Measurements from ENCODE around the gene ACHE. TPM values are rescaled to one million over a fixed set of nuclear protein-coding genes. Genes with fewer than 3 reads are reported as not detected.

ACHE gene
- total and polyA plus RNA-seq, 4 donors, result 14.7 to 108 (median 84.1) TPM

DNA sequence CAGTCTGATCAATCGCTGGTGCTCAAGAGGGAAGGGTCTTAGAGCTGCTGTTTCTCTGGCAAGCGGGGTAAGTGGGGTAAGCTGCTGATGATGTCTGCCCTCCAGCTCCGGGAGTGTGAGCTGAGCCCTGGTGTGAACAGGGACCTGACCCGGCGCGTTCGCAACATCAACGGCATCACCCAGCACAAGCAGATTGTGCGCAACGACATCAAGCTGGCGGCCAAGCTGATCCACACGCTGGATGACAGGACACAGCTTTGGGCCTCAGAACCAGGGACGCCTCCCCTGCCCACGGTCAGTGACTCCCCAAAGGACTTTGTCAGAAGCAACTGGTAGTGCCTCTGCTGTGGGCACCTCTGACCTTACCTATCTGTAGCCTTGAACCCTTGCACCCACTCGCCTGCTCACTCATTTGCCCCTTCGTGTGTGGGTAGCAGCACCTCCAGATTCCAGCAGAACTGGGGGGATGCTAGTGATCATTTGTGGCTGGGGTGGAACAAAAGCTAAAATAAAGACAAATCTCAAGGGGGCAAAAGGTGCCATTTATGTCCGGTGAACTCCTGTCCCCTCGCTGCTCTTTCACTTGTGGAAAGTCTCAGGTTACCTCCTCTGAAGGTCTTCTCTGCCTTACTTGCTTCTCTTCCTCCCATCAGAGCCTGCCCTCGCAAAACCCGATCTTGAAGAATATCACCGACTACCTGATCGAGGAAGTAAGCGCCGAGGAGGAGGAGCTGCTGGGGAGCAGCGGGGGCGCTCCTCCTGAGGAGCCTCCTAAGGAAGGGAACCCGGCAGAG lies 9.3 kb downstream of the ACHE start:
- no peak overlapping the region for H3K4me3 ChIP-seq (ENCODE audit: low read depth, low read length)
- no peak for DNase-seq (ENCODE audit: low read depth in 4 of 6, low spot score in 6 of 6)
- peaks cover 86% of the 10 kb centered on the region for H3K36me3 ChIP-seq (ENCODE audit: control insufficient read depth, insufficient read depth, low read length)
- WGBS (ENCODE audit: insufficient coverage), result 92% methylated on average over 26 of the region's 27 CpGs
- peaks cover 48% of the 10 kb centered on the region for H3K4me1 ChIP-seq (ENCODE audit: control insufficient read depth, insufficient read depth, low read length)
- H3K9me3 ChIP-seq (ENCODE audit: control insufficient read depth, insufficient read depth, low read length), result no peaks in the 10 kb centered on the region
- no peak overlapping the region for H3K27ac ChIP-seq (ENCODE audit: low read depth, low read length)
- no peaks in the 10 kb centered on the region for H3K27me3 ChIP-seq (ENCODE audit: control insufficient read depth, insufficient read depth, low read length)

DNA sequence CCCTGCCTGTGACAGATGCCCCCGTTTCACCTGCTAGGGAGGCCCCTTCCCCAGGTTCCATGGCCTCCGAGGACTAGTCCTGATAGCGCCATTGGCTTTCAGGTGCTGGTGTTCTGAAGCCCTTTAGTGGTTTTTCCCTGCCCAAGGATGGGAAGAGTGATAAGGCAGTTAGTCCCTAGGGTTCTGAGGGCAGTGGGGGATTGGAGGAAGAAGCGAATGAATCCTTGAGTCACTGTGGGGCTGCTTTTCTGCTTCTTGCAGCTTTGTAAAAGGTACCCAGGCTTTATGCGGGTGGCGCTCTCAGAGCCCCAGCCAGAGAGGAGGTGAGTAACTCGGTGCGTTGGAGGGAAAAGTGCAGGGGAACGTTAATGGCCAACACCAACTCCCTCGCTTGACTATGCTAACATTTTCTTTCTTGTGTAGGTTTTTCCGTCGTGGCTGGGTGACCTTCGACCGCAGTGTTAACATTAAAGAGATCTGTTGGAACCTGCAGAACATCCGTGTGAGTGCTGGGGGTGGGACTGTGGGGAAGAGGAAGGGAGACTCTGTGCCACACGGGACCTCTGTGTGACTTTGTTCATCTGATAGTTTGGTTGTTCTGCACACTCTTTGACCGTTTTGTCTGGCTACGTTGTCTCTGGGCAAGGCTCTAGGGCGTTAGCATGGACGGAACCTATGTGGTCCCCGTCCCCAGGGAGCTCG lies 10.1 kb downstream of the ACHE start:
- no peak overlapping the region for H3K27ac ChIP-seq (ENCODE audit: low read depth, low read length)
- DNase-seq (ENCODE audit: low read depth in 4 of 6, low spot score in 6 of 6), result no peak
- no peaks in the 10 kb centered on the region for H3K9me3 ChIP-seq (ENCODE audit: control insufficient read depth, insufficient read depth, low read length)
- no peaks in the 10 kb centered on the region for H3K27me3 ChIP-seq (ENCODE audit: control insufficient read depth, insufficient read depth, low read length)
- peaks cover 89% of the 10 kb centered on the region for H3K36me3 ChIP-seq (ENCODE audit: control insufficient read depth, insufficient read depth, low read length)
- peaks cover 48% of the 10 kb centered on the region for H3K4me1 ChIP-seq (ENCODE audit: control insufficient read depth, insufficient read depth, low read length)
- WGBS (ENCODE audit: insufficient coverage), result 87% methylated on average over 20 of the region's 22 CpGs
- H3K4me3 ChIP-seq (ENCODE audit: low read depth, low read length), result no peak overlapping the region

DNA sequence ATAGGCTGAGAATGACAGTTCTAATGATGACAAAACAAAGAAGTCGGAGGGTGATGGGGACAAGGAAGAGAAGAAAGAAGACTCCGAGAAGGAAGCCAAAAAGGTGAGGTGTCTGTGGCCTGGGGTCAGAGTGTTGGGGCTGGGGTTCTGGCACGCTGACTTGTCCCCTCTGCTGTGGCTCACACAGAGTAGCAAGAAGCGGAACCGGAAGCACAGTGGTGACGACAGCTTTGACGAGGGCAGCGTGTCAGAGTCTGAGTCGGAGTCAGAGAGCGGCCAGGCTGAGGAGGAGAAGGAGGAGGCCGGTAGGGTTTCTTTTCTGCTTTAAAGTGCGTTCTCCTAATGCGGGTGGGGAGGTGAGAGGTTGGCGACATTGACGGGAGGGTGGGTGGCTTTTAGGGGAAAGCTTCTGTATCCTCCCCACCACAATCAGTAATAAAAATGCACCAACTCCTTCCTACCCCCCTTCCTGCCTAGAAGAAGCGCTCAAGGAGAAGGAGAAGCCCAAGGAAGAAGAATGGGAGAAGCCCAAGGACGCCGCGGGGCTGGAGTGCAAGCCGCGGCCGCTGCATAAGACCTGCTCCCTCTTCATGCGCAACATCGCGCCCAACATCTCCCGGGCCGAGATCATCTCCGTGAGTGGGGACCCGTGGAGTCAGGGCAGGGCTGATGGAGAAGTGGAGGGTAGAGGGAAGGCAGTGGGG lies 10.8 kb downstream of the ACHE start:
- no peaks in the 10 kb centered on the region for H3K9me3 ChIP-seq (ENCODE audit: control insufficient read depth, insufficient read depth, low read length)
- peaks cover 93% of the 10 kb centered on the region for H3K36me3 ChIP-seq (ENCODE audit: control insufficient read depth, insufficient read depth, low read length)
- WGBS (ENCODE audit: insufficient coverage), result 95% methylated on average over 19 of the region's 29 CpGs
- peaks cover 48% of the 10 kb centered on the region for H3K4me1 ChIP-seq (ENCODE audit: control insufficient read depth, insufficient read depth, low read length)
- DNase-seq (ENCODE audit: low read depth in 4 of 6, low spot score in 6 of 6), result peak in 1 of 6 donors; percentile 0
- H3K27ac ChIP-seq (ENCODE audit: low read depth, low read length), result no peak overlapping the region
- no peaks in the 10 kb centered on the region for H3K27me3 ChIP-seq (ENCODE audit: control insufficient read depth, insufficient read depth, low read length)
- no peak overlapping the region for H3K4me3 ChIP-seq (ENCODE audit: low read depth, low read length)

DNA sequence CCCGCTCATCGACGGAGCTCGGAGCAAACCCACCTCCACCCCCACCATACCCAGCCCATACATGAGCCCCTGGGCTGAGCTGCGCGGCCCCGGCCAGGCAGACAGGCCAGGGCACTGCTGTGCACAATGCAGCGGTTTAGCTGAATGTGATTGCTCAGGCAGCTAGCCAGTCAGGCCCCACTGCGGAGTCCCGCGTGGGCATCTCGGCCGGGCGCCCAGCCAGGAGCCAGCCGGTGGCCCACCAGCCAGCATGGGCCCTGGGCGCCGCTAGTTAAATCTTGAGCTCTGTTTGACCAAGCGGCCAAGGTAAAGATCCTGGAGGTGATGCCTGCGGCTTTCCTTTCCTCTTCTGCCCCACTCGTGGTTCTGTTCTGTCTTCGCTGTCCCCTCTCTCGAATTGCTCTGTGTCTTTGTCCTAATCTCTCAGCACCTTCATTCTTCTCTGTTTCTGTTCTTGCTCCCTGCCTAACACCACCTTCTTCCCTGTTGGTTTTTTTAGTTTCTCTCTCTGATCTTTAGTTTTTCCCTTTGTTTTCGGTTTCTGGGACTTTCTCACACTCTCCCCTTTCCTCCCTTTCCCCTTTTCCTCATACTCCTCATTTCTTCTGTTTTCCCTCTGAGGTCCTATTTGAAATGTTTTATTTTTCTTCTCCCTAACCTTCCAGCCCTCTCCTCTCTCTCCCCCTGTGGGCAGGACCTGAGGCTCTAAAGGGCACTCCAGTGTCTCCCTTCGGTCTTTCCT lies 12.7 kb downstream of the ACHE start:
- Histone ChIP-seq H3K4me3 (ENCODE audit: low read depth, low read length) (no peak overlapping the region), H3K27me3 (ENCODE audit: control insufficient read depth, insufficient read depth, low read length) (no peaks in the 10 kb centered on the region), H3K4me1 (ENCODE audit: control insufficient read depth, insufficient read depth, low read length) (peaks cover 37% of the 10 kb centered on the region), H3K9me3 (ENCODE audit: control insufficient read depth, insufficient read depth, low read length) (no peaks in the 10 kb centered on the region), H3K27ac (ENCODE audit: low read depth, low read length) (no peak overlapping the region), H3K36me3 (ENCODE audit: control insufficient read depth, insufficient read depth, low read length) (peaks cover 96% of the 10 kb centered on the region)
- 75% methylated on average over 19 of the region's 24 CpGs for WGBS (ENCODE audit: insufficient coverage)
- no peak for DNase-seq (ENCODE audit: low read depth in 4 of 6, low spot score in 6 of 6)

DNA sequence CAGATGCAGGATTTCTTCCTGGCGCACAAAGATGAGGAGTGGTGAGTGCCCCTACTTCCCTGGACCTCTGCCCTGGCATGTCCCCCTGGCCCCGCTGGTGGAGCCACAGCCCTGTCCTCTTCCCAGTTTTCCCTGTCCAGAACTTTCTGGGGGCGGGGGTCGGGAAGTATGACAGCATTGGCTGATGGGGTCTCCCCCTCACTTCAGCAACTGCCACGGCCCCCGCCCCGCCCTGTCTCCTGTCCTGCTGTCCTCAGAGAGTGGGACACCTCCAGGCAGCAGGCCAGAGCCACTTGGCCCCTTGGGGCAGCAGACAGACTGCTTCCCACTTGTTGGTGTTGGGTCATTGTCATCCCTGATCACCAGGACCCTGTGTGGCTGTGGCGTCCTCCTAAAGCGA lies 13.5 kb downstream of the ACHE start:
- H3K36me3 ChIP-seq (ENCODE audit: control insufficient read depth, insufficient read depth, low read length), result peaks cover 90% of the 10 kb centered on the region

DNA sequence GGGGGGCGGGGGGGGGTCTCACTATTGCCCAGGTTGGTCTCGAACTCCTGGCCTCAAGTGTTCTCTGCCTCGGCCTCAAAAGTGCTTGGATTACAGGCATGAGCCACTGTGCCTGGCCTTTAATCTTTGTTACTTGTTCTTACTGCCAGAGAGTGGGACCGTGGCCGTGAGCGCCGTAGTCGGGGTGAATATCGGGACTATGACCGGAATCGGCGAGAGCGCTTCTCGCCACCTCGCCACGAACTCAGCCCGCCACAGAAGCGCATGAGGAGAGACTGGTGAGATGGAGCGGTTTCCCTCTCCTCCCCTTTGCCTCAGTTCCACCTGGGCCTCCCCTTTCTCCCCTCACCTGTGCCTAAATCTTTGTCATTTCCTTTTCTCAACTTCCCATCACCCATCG lies 14.6 kb downstream of the ACHE start:
- 95% methylated on average over 17 of the region's 20 CpGs for WGBS (ENCODE audit: insufficient coverage)

More for the DNA sequence above, 13.5 kb downstream of the ACHE start:
- Histone ChIP-seq H3K27ac (ENCODE audit: low read depth, low read length) (no peak overlapping the region), H3K27me3 (ENCODE audit: control insufficient read depth, insufficient read depth, low read length) (no peaks in the 10 kb centered on the region), H3K9me3 (ENCODE audit: control insufficient read depth, insufficient read depth, low read length) (no peaks in the 10 kb centered on the region), H3K4me1 (ENCODE audit: control insufficient read depth, insufficient read depth, low read length) (peaks cover 31% of the 10 kb centered on the region), H3K4me3 (ENCODE audit: low read depth, low read length) (no peak overlapping the region)
- WGBS (ENCODE audit: insufficient coverage), result 95% methylated on average over 4 of the region's 9 CpGs
- DNase-seq (ENCODE audit: low read depth in 4 of 6, low spot score in 6 of 6), result no peak

DNA sequence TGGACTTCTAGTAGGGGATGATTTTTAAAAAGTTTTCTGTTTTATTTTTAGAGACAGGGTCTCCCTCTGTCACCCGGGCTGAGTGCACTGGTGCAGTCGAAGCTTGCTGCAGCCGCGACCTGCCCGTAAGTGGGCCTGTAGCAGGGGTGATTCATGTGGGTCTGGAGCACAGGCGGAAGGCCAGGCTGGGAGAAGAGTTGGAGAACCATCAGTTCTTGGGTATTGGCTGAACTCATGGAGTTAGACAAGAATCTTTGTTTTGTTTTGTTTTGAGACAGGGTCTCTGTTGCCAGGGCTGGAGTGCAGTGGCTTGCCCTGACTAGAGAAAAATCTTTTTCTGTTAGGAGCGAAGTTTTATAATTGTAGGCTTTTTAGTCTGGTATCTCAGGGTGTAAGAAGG lies 15.0 kb downstream of the ACHE start:
- no peaks in the 10 kb centered on the region for H3K9me3 ChIP-seq (ENCODE audit: control insufficient read depth, insufficient read depth, low read length)
- H3K4me3 ChIP-seq (ENCODE audit: low read depth, low read length), result no peak overlapping the region
- peaks cover 40% of the 10 kb centered on the region for H3K4me1 ChIP-seq (ENCODE audit: control insufficient read depth, insufficient read depth, low read length)
- DNase-seq (ENCODE audit: low read depth in 4 of 6, low spot score in 6 of 6), result no peak
- no peak overlapping the region for H3K27ac ChIP-seq (ENCODE audit: low read depth, low read length)
- peaks cover 85% of the 10 kb centered on the region for H3K36me3 ChIP-seq (ENCODE audit: control insufficient read depth, insufficient read depth, low read length)
- no peaks in the 10 kb centered on the region for H3K27me3 ChIP-seq (ENCODE audit: control insufficient read depth, insufficient read depth, low read length)
- WGBS (ENCODE audit: insufficient coverage), result 68% methylated on average over 6 of the region's 7 CpGs

More for the DNA sequence above, 14.6 kb downstream of the ACHE start:
- Histone ChIP-seq H3K4me1 (ENCODE audit: control insufficient read depth, insufficient read depth, low read length) (peaks cover 35% of the 10 kb centered on the region), H3K4me3 (ENCODE audit: low read depth, low read length) (no peak overlapping the region), H3K27me3 (ENCODE audit: control insufficient read depth, insufficient read depth, low read length) (no peaks in the 10 kb centered on the region), H3K27ac (ENCODE audit: low read depth, low read length) (no peak overlapping the region), H3K9me3 (ENCODE audit: control insufficient read depth, insufficient read depth, low read length) (no peaks in the 10 kb centered on the region), H3K36me3 (ENCODE audit: control insufficient read depth, insufficient read depth, low read length) (peaks cover 86% of the 10 kb centered on the region)
- DNase-seq (ENCODE audit: low read depth in 4 of 6, low spot score in 6 of 6), result no peak

DNA sequence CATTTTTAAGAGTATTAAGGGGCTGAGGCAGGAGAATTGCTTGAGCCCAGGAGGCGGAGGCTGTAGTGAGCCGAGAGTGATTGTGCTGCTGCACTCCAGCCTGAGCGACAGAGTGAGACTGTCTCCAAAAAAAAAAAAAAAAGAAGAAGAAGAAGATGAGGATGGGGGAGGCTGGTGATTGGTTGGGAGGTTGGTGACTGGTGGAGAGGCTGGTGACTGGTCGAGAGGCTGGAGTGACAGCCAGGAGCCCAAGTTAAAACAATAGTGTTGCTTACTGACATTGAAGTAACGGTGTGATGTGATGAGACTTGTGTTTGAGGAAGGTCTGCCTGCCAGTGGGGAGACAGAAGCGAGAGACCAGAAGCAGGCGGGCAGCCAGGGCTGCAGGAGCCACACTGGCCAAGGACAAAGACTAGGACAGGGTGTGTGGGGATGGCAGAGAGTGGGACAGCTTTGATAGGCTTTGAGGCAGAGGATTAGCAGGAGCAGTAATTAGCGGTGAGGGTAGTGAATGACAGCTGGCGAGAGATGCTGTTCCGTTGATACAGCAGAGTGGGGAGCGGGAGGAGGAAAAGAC lies 15.9 kb downstream of the ACHE start:
- Histone ChIP-seq H3K9me3 (ENCODE audit: control insufficient read depth, insufficient read depth, low read length) (no peaks in the 10 kb centered on the region), H3K4me1 (ENCODE audit: control insufficient read depth, insufficient read depth, low read length) (peaks cover 40% of the 10 kb centered on the region), H3K4me3 (ENCODE audit: low read depth, low read length) (no peak overlapping the region), H3K27me3 (ENCODE audit: control insufficient read depth, insufficient read depth, low read length) (no peaks in the 10 kb centered on the region), H3K27ac (ENCODE audit: low read depth, low read length) (no peak overlapping the region), H3K36me3 (ENCODE audit: control insufficient read depth, insufficient read depth, low read length) (peaks cover 76% of the 10 kb centered on the region)
- 49% methylated on average over 11 of the region's 11 CpGs for WGBS (ENCODE audit: insufficient coverage)
- no peak for DNase-seq (ENCODE audit: low read depth in 4 of 6, low spot score in 6 of 6)

DNA sequence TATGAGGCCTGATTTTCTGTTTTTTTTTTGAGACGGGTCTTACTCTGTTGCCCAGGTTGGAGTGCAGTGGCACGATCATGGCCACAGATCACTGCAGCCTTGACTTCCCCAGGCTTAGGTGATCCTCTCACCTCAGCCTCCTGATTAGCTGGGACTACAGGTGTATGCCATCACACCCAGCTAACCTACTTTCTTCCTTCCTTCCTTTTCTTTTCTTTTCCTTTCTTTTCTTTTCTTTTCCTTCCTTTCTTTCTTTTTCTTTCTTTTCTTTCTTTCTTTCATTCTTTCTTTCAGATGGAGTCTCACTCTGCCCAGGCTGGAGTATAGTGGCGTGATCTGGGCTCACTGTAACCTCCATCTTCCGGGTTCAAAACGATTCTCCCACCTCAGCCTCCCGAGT lies 17.0 kb downstream of the ACHE start:
- no peak overlapping the region for H3K4me3 ChIP-seq (ENCODE audit: low read depth, low read length)

More for the DNA sequence above, 17.0 kb downstream of the ACHE start:
- DNase-seq (ENCODE audit: low read depth in 4 of 6, low spot score in 6 of 6), result no peak
- peaks cover 65% of the 10 kb centered on the region for H3K36me3 ChIP-seq (ENCODE audit: control insufficient read depth, insufficient read depth, low read length)
- H3K9me3 ChIP-seq (ENCODE audit: control insufficient read depth, insufficient read depth, low read length), result no peaks in the 10 kb centered on the region
- H3K27me3 ChIP-seq (ENCODE audit: control insufficient read depth, insufficient read depth, low read length), result no peaks in the 10 kb centered on the region
- WGBS (ENCODE audit: insufficient coverage), result 63% methylated on average over 1 of the region's 6 CpGs
- H3K4me1 ChIP-seq (ENCODE audit: control insufficient read depth, insufficient read depth, low read length), result peaks cover 50% of the 10 kb centered on the region
- H3K27ac ChIP-seq (ENCODE audit: low read depth, low read length), result no peak overlapping the region
